ENCODE data around the gene EIF2S1. TPM values are rescaled to one million over a fixed set of nuclear protein-coding genes. Genes with fewer than 3 reads are reported as not detected.

EIF2S1 gene
- total RNA-seq, 1 experiment from 2014 or later = 165 TPM

DNA sequence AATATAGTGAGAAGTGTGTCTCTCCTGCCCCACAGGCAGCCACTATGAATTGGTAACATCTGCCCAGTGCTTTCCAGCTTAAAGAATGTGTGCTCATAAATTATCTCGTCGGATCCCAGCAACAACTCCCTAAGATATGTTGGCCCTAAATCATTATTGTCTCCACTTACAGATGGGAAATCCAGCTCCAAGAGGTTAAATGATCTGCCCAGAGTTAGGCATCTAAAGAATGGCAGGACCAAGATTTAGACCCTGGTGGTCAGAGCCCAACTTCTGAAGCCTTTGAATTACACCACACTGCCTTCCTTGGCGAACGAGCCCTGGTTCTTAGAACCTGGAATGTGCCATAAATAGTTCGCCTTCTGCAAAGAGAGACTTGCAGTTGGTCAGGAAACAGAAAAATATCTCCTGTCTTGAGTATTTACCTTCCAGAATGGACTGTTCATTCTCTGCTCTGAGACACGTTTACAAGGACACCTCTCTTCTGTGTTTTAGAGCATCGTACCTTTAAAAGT, 72.0 kb downstream of the EIF2S1 start:
- Histone ChIP-seq H3T11ph (ENCODE audit: low read length) (no peak overlapping the region), H2BK120ac (ENCODE audit: low read depth, low read length, poor library complexity, severe bottlenecking) (no peak overlapping the region), H3K27me3 (ENCODE audit: insufficient read depth, low read length) (no peaks in the 10 kb centered on the region), H3K4me1 (ENCODE audit: insufficient read depth, low read length) (peaks cover 2% of the 10 kb centered on the region; the same call in 1 of the 2 replicates), H3K23me2 (ENCODE audit: insufficient read length, low read depth, low read length, poor library complexity, severe bottlenecking) (no peaks in the 10 kb centered on the region), H2BK5ac (ENCODE audit: insufficient read length, low read length) (no peak overlapping the region), H3K4ac (ENCODE audit: low read depth, low read length) (no peak overlapping the region), H3K27ac (ENCODE audit: insufficient read length, low read depth, low read length) (no peak overlapping the region), H4K20me1 (ENCODE audit: control insufficient read depth, insufficient read depth, insufficient read length) (no peaks in the 10 kb centered on the region), H3K18ac (ENCODE audit: insufficient read length, low read depth, low read length) (no peak overlapping the region), H3K56ac (ENCODE audit: insufficient read length, low read depth, low read length) (no peak overlapping the region), H2BK12ac (ENCODE audit: insufficient read length, low read depth, low read length) (no peak overlapping the region), H3K79me1 (ENCODE audit: insufficient read depth, low read depth, low read length, poor library complexity, severe bottlenecking) (no peaks in the 10 kb centered on the region), H3K79me2 (ENCODE audit: insufficient read depth, low read length) (no peaks in the 10 kb centered on the region), H4K5ac (ENCODE audit: insufficient read length, low read depth, low read length) (no peak overlapping the region), H3K23ac (ENCODE audit: insufficient read length, low read depth, low read length) (no peak overlapping the region), H4K8ac (replicated peaks; ENCODE audit: insufficient read length, low read depth, low read length) (no peak overlapping the region), H3K14ac (ENCODE audit: insufficient read depth, low read length) (no peak overlapping the region), H3K9ac (ENCODE audit: extremely low read depth, insufficient read length, low read length) (no peak overlapping the region), H3K4me2 (ENCODE audit: insufficient read depth, insufficient read length, low read length) (no peak overlapping the region), H2AFZ (ENCODE audit: low read length) (no peak overlapping the region), H2AK5ac (ENCODE audit: insufficient read length, low read length) (no peak overlapping the region), H2BK20ac (ENCODE audit: low read depth, low read length, poor library complexity, severe bottlenecking) (no peak overlapping the region), H3K9me3 (ENCODE audit: control insufficient read depth, low read depth, low read length) (no peaks in the 10 kb centered on the region), H4K91ac (ENCODE audit: insufficient read length, low read depth, low read length) (no peak overlapping the region), H2BK15ac (ENCODE audit: low read depth, low read length) (no peak overlapping the region)
- no CpG with 5 or more reads among the region's 7 CpGs for WGBS (ENCODE audit: extremely low coverage, insufficient read length, low lambda C conversion rate)
- Mint-ChIP-seq H3K4me3 (no peak overlapping the region), H3K27me3 (ENCODE audit: low read depth) (no peaks in the 10 kb centered on the region), H3K36me3 (ENCODE audit: insufficient read depth in 1 of 3, low read depth in 3 of 3) (no peaks in the 10 kb centered on the region), H3K4me1 (peaks cover 13 to 14% of the 10 kb centered on the region in 2 experiments), H3K9me3 (no peaks in the 10 kb centered on the region), H3K27ac (0 out of 7 replicates have a peak overlapping the region, but pooled peaks of 1 of the 3 experiments have one; percentile 21)
- TF ChIP-seq CTCF (conservative IDR thresholded peaks at IDR 0.05) = no peak
- no peak for DNase-seq
